GM12891 (cell line): ENCODE results near the gene CDK14.

Experiments
- DNase-seq: peaks from one replicate; pipeline ENCODE4 v3.0.0; 2011; ENCODE audit warnings: low spot score; ENCODE audit not compliant: insufficient read length
- FAIRE-seq: peaks from 2 replicates; lab custom pipeline; 2011; peaks lifted over from hg19 to GRCh38; lab: Jason Lieb, UNC
- PAX5 ChIP-seq: IDR thresholded peaks from 2 replicates; pipeline ENCODE4 v1.6.1; 2011; ENCODE audit warnings: low read length, moderate library complexity, mild to moderate bottlenecking; ENCODE audit not compliant: insufficient read depth, severe bottlenecking
- POLR2A ChIP-seq: IDR thresholded peaks from 2 replicates; pipeline ENCODE4 v1.6.1; 2011; ENCODE audit warnings: low read depth, low read length, control low read depth
- POLR2AphosphoS5 ChIP-seq: IDR thresholded peaks from 2 replicates; pipeline ENCODE4 v1.6.1; 2011; ENCODE audit warnings: low read depth, low read length, control low read depth
- POU2F2 ChIP-seq: IDR thresholded peaks from 2 replicates; pipeline ENCODE4 v1.6.1; 2011; ENCODE audit warnings: low read depth, mild to moderate bottlenecking, control low read depth, low read length, moderate library complexity
- SPI1 ChIP-seq: IDR thresholded peaks from 2 replicates; pipeline ENCODE4 v1.6.1; 2011; ENCODE audit warnings: low read depth, low read length, control low read depth
- TAF1 ChIP-seq: IDR thresholded peaks from 2 replicates; pipeline ENCODE4 v1.6.1; 2011; ENCODE audit warnings: low read depth, low read length, control low read depth

Gene CDK14

DNA sequence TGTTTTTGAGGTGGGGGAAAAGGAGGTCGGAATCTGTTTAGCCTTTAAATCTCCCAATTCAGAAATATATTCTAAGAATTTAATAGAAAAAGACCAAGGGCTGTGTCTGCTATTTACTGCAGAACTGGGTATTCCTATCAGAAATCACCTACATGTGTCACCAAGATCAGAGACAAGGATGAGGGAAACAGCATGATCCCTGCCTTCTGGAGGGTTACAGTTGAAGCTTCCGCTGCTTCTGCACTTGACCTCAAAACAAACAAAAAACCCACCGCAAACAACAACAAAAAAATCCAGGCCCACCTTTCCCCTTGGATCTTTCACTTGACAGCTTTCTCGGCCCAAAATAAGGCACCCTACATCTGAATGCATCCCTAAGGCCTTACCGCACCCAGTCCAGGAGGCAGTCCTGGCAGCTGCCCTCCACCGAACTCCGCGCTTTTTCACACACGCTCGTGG, 750 bp upstream of the CDK14 start:
- DNase-seq (no peak), FAIRE-seq (no peak)
- no peak for TF ChIP-seq POLR2AphosphoS5
- TF ChIP-seq SPI1 = no peak
- TF ChIP-seq TAF1 = no peak
- TF ChIP-seq POLR2A = no peak
- no peak for TF ChIP-seq POU2F2
- TF ChIP-seq PAX5 = no peak

DNA sequence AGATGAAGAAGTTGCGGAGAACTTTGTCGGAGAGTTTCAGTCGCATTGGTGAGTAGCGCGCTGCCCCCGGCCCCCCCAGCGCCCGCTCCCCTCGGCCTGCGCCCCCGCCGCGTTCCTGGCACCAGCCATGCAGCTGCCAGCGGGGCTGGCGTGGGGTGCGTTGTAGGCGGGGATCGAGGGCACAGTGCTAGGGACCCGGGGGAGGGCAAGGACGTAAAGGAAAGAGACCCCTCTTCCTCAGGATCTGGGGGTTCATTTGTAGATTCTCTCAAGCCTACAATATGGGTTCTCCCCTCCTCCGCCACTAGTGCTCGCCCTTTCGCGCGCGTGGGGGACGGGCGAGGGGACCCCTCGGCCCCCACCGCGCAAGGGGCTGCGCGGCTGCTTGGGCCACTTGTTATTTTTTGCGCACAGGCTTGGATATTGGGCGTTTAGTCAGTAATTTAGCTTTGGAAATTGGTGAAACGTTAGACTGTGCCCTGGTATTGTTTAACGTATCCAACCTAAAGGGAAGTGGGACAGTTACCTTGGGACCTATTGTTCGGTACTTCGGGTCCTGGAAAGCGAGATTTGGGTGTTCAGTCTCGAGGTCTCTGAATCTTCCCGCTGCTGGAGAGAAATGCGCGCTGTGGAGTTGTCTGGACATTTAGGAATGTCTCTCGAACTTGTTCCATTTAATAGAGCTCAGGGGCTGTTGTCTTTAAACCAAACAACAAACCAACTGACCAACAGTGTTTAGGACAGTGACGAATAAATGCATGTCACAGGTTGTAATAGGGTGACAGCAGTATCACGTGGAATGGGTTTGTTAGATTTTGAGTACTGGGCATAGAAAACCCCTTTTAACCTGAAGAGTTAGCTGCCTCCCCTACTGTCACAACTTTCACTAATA, 796 bp downstream of the CDK14 start:
- DNase-seq (no peak), FAIRE-seq (peak; percentile 96)
- TF ChIP-seq POLR2AphosphoS5 (no peak), POU2F2 (peak; percentile 35; the same call in 1 of the 2 replicates), TAF1 (no peak), POLR2A (peak; percentile 41; the same call in 1 of the 2 replicates), PAX5 (no peak), SPI1 (peak; percentile 64)

DNA sequence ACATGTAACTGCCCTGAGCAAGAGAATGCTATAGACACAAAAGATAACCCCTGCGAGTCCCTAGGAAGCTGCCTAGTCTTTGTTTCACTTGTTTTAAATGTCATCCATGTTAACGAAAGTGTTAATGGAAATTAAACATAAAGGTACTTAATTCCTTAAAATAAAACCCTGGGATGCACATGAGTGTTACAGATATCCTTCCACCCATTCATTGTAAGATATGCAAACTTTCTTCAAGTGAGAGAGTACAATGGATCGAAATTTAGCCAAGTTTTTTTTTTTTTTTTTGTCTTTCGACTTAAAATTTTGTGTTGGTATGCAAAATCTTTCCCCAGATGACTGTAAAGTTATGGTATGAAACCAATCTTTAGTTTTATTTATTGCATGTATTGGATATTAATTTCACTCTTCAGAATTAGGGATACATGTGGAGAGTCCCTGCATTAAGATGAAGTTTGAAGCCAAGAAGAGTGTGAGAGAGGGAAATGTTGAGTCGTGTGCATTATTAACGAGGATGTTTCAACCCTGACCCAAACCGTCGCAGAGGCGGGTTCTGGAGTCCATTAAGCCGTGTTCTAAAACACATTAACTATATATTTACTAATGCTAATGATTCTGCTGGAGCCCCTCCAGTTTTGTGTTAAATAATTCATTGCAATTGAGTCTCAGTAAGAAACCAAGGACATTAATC, 1.6 kb downstream of the CDK14 start:
- TF ChIP-seq PAX5 = no peak
- TF ChIP-seq TAF1 = no peak
- no peak for TF ChIP-seq POLR2A
- no peak for TF ChIP-seq SPI1
- TF ChIP-seq POU2F2 = no peak
- no peak for TF ChIP-seq POLR2AphosphoS5
- FAIRE-seq = no peak
- no peak for DNase-seq

DNA sequence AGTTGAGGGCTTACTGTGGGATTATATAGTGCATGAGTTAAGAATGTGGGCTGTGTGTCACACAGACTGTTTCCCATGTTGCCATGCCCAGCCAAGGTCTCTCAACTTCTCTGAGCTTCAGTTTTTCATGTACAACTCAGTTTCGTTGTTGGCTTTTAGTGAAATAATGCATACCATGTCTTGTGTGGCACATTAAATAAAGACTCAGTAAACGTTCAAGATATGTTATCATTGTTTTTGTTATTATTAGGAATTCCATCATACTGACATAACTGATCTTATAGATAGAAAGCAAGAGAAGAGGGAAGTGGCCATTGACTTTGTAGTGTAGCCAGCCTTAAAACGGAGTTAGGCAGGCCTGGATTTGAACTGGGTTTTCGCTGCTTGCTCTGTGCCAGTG, 2.9 kb downstream of the CDK14 start:
- DNase-seq = no peak
- TF ChIP-seq POU2F2 (no peak), POLR2AphosphoS5 (no peak)
- no peak for FAIRE-seq

DNA sequence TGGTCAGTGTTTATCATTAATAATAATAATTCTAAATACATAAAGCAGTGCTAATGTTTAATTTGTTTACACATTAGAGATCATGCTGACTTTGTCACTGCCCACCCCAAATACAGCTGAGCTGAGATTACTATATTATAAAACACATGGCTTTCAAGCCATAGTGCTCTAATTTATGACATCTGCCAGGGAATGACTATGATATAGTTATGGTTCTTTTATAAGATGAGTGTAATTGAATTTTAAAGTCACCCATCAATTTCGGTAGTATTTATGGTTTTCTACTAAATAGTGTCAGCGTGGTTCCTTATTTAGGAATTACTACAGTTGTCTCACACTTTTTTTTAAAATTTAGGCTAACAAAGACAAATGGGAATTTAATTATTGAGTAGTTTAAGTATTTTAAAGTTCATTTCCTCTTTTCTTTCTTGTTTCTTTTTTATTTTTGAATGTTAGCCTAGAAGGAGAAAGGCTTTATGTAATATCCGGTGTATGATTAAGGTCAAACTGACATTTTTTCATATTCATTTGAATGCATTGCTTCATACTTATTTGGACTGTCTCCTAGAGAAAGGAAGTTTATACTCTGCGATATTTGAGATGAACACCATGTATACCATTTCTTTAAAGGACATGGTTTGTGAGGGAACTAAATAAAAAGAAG, 3.9 kb downstream of the CDK14 start:
- no peak for FAIRE-seq
- TF ChIP-seq POLR2AphosphoS5 (no peak), POLR2A (no peak), SPI1 (peak; percentile 15; the same call in 1 of the 2 replicates)
- no peak for DNase-seq

DNA sequence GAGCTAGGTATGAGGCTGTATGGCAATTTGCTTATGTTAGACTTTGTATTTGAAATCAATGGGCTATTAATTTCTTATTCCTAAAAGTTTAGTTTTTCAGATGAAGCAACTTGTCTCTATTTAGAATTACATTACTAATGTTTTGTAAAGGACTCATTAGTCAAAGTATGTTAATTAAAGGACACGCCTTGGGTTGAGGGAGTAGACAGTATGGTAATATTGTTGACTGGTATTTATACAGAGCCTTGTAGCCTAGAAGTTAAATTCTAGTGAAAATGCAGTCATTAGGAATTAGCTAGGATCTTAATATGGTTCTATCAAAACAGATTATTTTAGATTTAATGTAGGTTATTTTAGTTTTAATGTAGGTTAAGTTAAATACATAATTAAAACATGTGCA, 6.2 kb downstream of the CDK14 start:
- DNase-seq (no peak), FAIRE-seq (no peak)
- no peak for TF ChIP-seq POLR2AphosphoS5
- no peak for TF ChIP-seq PAX5
- no peak for TF ChIP-seq POLR2A
- no peak for TF ChIP-seq SPI1
- TF ChIP-seq POU2F2 = no peak

DNA sequence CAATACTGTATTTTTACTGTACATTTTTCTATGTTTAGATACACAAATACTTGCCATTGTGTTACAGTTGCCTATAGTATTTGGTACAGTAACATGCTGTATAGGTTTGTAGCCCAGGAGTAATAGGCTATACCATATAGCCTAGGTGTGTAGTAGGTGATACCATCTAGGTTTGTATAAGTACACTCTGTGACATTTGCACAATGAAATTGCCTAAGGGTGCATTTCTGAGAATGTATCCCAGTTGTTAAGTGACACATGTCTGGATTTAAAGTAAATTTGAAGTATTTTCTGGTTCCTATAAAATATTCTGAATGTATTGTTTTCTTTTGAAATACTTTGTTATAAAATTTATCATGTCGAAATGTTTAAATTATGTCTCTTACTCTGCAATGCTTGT, 7.2 kb downstream of the CDK14 start:
- no peak for FAIRE-seq
- TF ChIP-seq SPI1 = no peak
- no peak for TF ChIP-seq TAF1
- no peak for TF ChIP-seq POU2F2
- no peak for TF ChIP-seq PAX5
- TF ChIP-seq POLR2A = no peak
- TF ChIP-seq POLR2AphosphoS5 = no peak
- no peak for DNase-seq

DNA sequence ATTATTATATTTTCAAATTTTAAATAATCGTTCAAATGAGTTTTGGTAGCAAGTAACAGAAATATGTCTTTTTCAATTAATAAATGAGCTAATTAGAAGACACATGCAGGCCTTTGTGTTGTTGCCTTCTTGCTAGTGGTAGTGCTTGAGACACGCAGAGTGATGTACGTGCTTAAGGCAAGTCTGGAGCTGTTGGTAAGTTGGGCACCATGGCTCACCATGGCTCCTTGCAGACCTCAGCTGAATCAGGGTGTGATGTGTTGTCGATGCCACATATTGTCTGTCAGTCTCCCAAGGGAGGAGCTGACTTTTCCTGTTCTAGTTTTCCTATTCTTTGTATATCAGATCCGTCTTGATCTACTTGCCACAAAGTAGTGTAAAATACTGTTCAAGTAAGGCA, 8.3 kb downstream of the CDK14 start:
- DNase-seq = no peak
- FAIRE-seq = peak; percentile 13
- TF ChIP-seq SPI1 (no peak), TAF1 (no peak), POU2F2 (no peak), PAX5 (no peak), POLR2AphosphoS5 (no peak), POLR2A (no peak)

DNA sequence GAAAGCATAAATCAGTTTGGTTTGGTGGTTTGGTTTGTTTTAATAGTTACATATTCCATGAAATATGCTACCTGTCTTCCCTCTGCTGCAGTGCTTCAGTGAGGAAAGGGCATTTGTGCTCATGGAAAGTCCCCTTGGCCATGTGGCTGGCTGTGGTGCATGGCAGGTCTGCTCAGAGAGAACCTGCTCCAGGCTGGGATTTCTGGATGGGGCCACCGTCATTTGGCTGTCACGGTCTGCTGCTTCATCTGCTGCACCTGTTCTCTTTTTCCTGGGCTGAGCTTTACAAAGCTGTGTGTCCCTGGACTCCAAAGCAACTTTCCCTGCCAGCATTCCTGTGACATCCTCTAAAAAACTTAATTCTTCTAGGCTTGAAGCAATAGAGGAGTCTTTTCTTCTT, 8.9 kb downstream of the CDK14 start:
- TF ChIP-seq POLR2A = no peak
- peak; percentile 93 for TF ChIP-seq PAX5
- no peak for TF ChIP-seq TAF1
- TF ChIP-seq POU2F2 = no peak
- FAIRE-seq = no peak
- no peak for DNase-seq
